ENCODE measurements around the gene C1orf21.

GRCh38 chr1:184507604-184508280 lies 120.9 kb downstream of the C1orf21 start:
- TF ChIP-seq CTCF (IDR thresholded peaks at IDR 0.05), result no peak
- TF ChIP-seq POLR2A (IDR thresholded peaks at IDR 0.05), result no peak
